ENCODE results near the gene GRAMD1B.
"Not testable (repeated sequence)": the region's sequence is repeated elsewhere in the genome, so short reads cannot be mapped to it uniquely, and the experiment has no call there.

The GRAMD1B gene

GRCh38 chr11:123511037-123511870, 81.2 kb downstream of the GRAMD1B start:
- peak; percentile 72 to 84 for DNase-seq

GRCh38 chr11:123513309-123513708, 83.2 kb downstream of the GRAMD1B start:
- DNase-seq: not testable (repeated sequence)

GRCh38 chr11:123516238-123516637, 86.2 kb downstream of the GRAMD1B start:
- no peak for DNase-seq

- peak in 1 of 2 donors; percentile 16 for DNase-seq
Measured at GRCh38 chr11:123517559-123518364, 87.7 kb downstream of the GRAMD1B start.

- no peak for DNase-seq
Measured at GRCh38 chr11:123518496-123519054, 88.5 kb downstream of the GRAMD1B start.

- DNase-seq: peak; percentile 20 to 68
Measured at GRCh38 chr11:123519055-123519796, 89.2 kb downstream of the GRAMD1B start.

GRCh38 chr11:123519797-123520193, 89.7 kb downstream of the GRAMD1B start:
- DNase-seq: no peak

- DNase-seq: not testable (repeated sequence)
Measured at GRCh38 chr11:123520476-123520875, 90.4 kb downstream of the GRAMD1B start.

- no peak for DNase-seq
Measured at GRCh38 chr11:123521001-123521400, 90.9 kb downstream of the GRAMD1B start.

- no peak for DNase-seq
Measured at GRCh38 chr11:123521930-123522329, 91.9 kb downstream of the GRAMD1B start.

GRCh38 chr11:123523539-123523938, 93.5 kb downstream of the GRAMD1B start:
- no peak for DNase-seq

GRCh38 chr11:123525097-123525496, 95.0 kb downstream of the GRAMD1B start:
- no peak for DNase-seq

- DNase-seq: no peak
Measured at GRCh38 chr11:123525511-123525918, 95.4 kb downstream of the GRAMD1B start.

GRCh38 chr11:123526027-123526805, 96.1 kb downstream of the GRAMD1B start:
- DNase-seq: no peak

GRCh38 chr11:123526918-123527317, 96.8 kb downstream of the GRAMD1B start:
- DNase-seq: no peak

GRCh38 chr11:123527526-123527925, 97.5 kb downstream of the GRAMD1B start:
- DNase-seq: no peak

- no peak for DNase-seq
Measured at GRCh38 chr11:123527947-123528346, 97.9 kb downstream of the GRAMD1B start.

GRCh38 chr11:123531325-123531724, 101.3 kb downstream of the GRAMD1B start:
- no peak for DNase-seq

- no peak for DNase-seq
Measured at GRCh38 chr11:123532131-123532530, 102.1 kb downstream of the GRAMD1B start.

GRCh38 chr11:123535401-123535800, 105.3 kb downstream of the GRAMD1B start:
- no peak for DNase-seq

- DNase-seq: peak; percentile 46 to 72
Measured at GRCh38 chr11:123536690-123537437, 106.8 kb downstream of the GRAMD1B start.
